GM12878 (cell line): ENCODE measurements around the gene NAA38. TPM values are rescaled to one million over a fixed set of nuclear protein-coding genes. Genes with fewer than 3 reads are reported as not detected.

Experiments used
- ATAC-seq: fragments of 200-7000 bp; cut with Tn5 transposase; 3 replicates; pipeline ENCODE4 v1.9.1; 2020; ENCODE audit warnings: mild to moderate bottlenecking, moderate library complexity
- BruUV-seq: library from RNA; stranded (reverse); fragments of 400-500 nt; replicated peaks from 2 replicates; lab custom pipeline; 2021; lab: Mats Ljungman, UMichigan
- CTCF ChIA-PET: fragments of 300-600 bp; sonication (Branson Sonifier 250); formaldehyde crosslinking; extraction: SDS; loops from one replicate; lab custom pipeline; 2021; ENCODE audit warnings: inconsistent platforms; lab: Yijun Ruan, JAX
- POLR2A ChIA-PET: fragments of 350-600 bp; formaldehyde crosslinking; extraction: SDS; loops from one replicate; lab custom pipeline; 2021; ENCODE audit warnings: inconsistent platforms; lab: Charles Lee
- RAD21 ChIA-PET: fragments of 300-600 bp; sonication (Branson Sonifier 250); formaldehyde crosslinking; loops from one replicate; lab custom pipeline; 2023; ENCODE audit warnings: antibody characterized with exemption; ENCODE audit not compliant: unreplicated experiment; lab: Charles Lee
- SMC1A ChIA-PET: fragments of 300-600 bp; sonication (Branson Sonifier 250); formaldehyde crosslinking; loops from one replicate; lab custom pipeline; 2023; ENCODE audit not compliant: unreplicated experiment, uncharacterized antibody; lab: Charles Lee
- DNase-seq: peaks from one replicate; pipeline ENCODE4 v3.0.0-alpha.2; 2011; ENCODE audit warnings: low read depth, low spot score
- FAIRE-seq: peaks from 3 replicates; lab custom pipeline; 2011; peaks lifted over from hg19 to GRCh38; lab: Jason Lieb, UNC
- H2AFZ ChIP-seq: 2 replicates; pipeline ENCODE4 v1.6.0; 2011; ENCODE audit warnings: low read depth, low read length, control low read depth; ENCODE audit not compliant: control insufficient read depth
- H3K27ac ChIP-seq: 2 replicates; pipeline ENCODE4 v1.5.1; 2011; ENCODE audit warnings: control low read depth; ENCODE audit not compliant: control insufficient read depth, insufficient read depth
- H3K27me3 ChIP-seq, 2 experiments: replicated peaks in 1 of 2; 2 replicates each; pipeline versions ENCODE4 v1.6.0 to v1.6.1; 2011; ENCODE audit warnings: low read length in 1 of 2; ENCODE audit not compliant: control insufficient read depth in 2 of 2, insufficient read depth in 2 of 2
- H3K36me3 ChIP-seq, 2 experiments: 2 replicates each; pipeline ENCODE4 v1.5.1; 2011; ENCODE audit warnings: low read length in 1 of 2; ENCODE audit not compliant: control insufficient read depth in 2 of 2, insufficient read depth in 2 of 2
- H3K4me1 ChIP-seq: 2 replicates; pipeline ENCODE4 v1.6.1; 2011; ENCODE audit warnings: mild to moderate bottlenecking, low read length, moderate library complexity, mixed read lengths; ENCODE audit not compliant: control insufficient read depth, insufficient read depth
- H3K4me2 ChIP-seq: 2 replicates; pipeline ENCODE4 v1.6.0; 2011; ENCODE audit warnings: control low read depth; ENCODE audit not compliant: control insufficient read depth, insufficient read depth
- H3K4me3 ChIP-seq: fragments of 200-600 bp; sonication (generic); 2 replicates; pipeline ENCODE4 v1.5.1; 2016
- H3K79me2 ChIP-seq: 2 replicates; pipeline ENCODE4 v1.6.0; 2011; ENCODE audit warnings: low read length; ENCODE audit not compliant: control insufficient read depth, insufficient read depth
- H3K9ac ChIP-seq: 2 replicates; pipeline ENCODE4 v1.8.0; 2011; ENCODE audit warnings: low read length, control low read depth, mixed read lengths; ENCODE audit not compliant: control insufficient read depth, insufficient read depth
- H3K9me3 ChIP-seq: replicated peaks from 3 replicates; pipeline ENCODE4 v1.5.1; 2011; ENCODE audit warnings: mild to moderate bottlenecking, low read length; ENCODE audit not compliant: control insufficient read depth, insufficient read depth
- H4K20me1 ChIP-seq: 2 replicates; pipeline ENCODE4 v1.6.0; 2011; ENCODE audit not compliant: control insufficient read depth, insufficient read depth
- CHD2 ChIP-seq: IDR thresholded peaks from 2 replicates; pipeline ENCODE4 v1.6.1; 2011; ENCODE audit warnings: low read depth, low read length, improper control_type of control experiment, borderline replicate concordance
- DPF2 ChIP-seq: fragments of 450-650 bp; IDR thresholded peaks from 2 replicates; pipeline ENCODE4 v1.6.1; 2017; ENCODE audit warnings: mild to moderate bottlenecking
- HDAC6 ChIP-seq: fragments of 200-600 bp; sonication (generic); IDR thresholded peaks from one replicate; pipeline ENCODE4 v1.8.0; 2017; ENCODE audit warnings: antibody characterized with exemption; ENCODE audit not compliant: unreplicated experiment
- MEF2A ChIP-seq: IDR thresholded peaks from 2 replicates; pipeline ENCODE4 v1.6.1; 2011; ENCODE audit warnings: low read depth, mild to moderate bottlenecking, low read length, moderate library complexity; ENCODE audit not compliant: insufficient read depth
- RCOR1 ChIP-seq: conservative IDR thresholded peaks from 2 replicates; pipeline ENCODE4 v1.6.1; 2012; ENCODE audit warnings: low read depth, low read length, improper control_type of control experiment
- SMAD5 ChIP-seq: IDR thresholded peaks from 2 replicates; pipeline ENCODE4 v1.6.1; 2016; ENCODE audit warnings: antibody characterized with exemption, low read depth
- TAF1 ChIP-seq: IDR thresholded peaks from 2 replicates; pipeline ENCODE4 v1.6.1; 2011; ENCODE audit warnings: mild to moderate bottlenecking, low read depth, low read length, borderline replicate concordance
- TARDBP ChIP-seq: IDR thresholded peaks from 2 replicates; pipeline ENCODE4 v1.6.1; 2016; ENCODE audit warnings: borderline replicate concordance
- TCF3 ChIP-seq: IDR thresholded peaks from 2 replicates; pipeline ENCODE4 v1.6.1; 2012; ENCODE audit warnings: low read depth, mild to moderate bottlenecking, low read length, borderline replicate concordance; ENCODE audit not compliant: insufficient read depth
- ZNF24 ChIP-seq: fragments of 450-650 bp; IDR thresholded peaks from 2 replicates; pipeline ENCODE4 v1.6.1; 2017; ENCODE audit warnings: antibody characterized with exemption, mild to moderate bottlenecking
- ZNF622 ChIP-seq: fragments of 450-650 bp; IDR thresholded peaks from 2 replicates; pipeline ENCODE4 v1.6.1; 2017; ENCODE audit warnings: mild to moderate bottlenecking, inconsistent platforms
- ZSCAN29 ChIP-seq: fragments of 450-650 bp; IDR thresholded peaks from 2 replicates; pipeline ENCODE4 v1.6.1; 2017; ENCODE audit warnings: mild to moderate bottlenecking, moderate library complexity
- WGBS: methylation state at CpG from one replicate; pipeline ENCODE4 v1.1.6; 2016; ENCODE audit warnings: low lambda C conversion rate; ENCODE audit not compliant: insufficient replicate concordance, insufficient coverage; ENCODE audit errors: missing lambda C conversion rate; 5-methylcytosine and 5-hydroxymethylcytosine counted together
- in situ Hi-C: fragments of 300-500 bp; cut with MboI; formaldehyde crosslinking; loops from 9 replicates; pipeline ENCODE4 v1.14.3; 2018; ENCODE audit warnings: mixed read lengths
- intact Hi-C: fragments of 100-400 bp; cut with micrococcal nuclease; formaldehyde crosslinking; loops from one replicate; pipeline ENCODE4 v1.14.2; 2022; ENCODE audit not compliant: unreplicated experiment
- polyA plus RNA-seq, 11 experiments: library from polyadenylated mRNA; depleted of rRNA in 4 of 11; unstranded in 6 of 11; stranded (reverse) in 5 of 11; fragments of >200 nt; fragmentation: Nextera tagmentation in 4 of 11; fragmentation: Illumina TruSeq in 1 of 11; extraction: Ambion mirVana in 4 of 11; extraction: Trizol in 1 of 11; gene quantifications; 1 replicate in 1 of 11; 2 replicates in 10 of 11; pipeline versions ENCODE4 v1.2.1 to v1.2.3, GENCODE V29; 2011 to 2016; ENCODE audit warnings: inconsistent platforms in 2 of 11, missing spikeins in 2 of 11, low read depth in 1 of 11
- total RNA-seq, 4 experiments: library from RNA; depleted of rRNA in 3 of 4; stranded (reverse); fragments of >200 nt in 3 of 4; fragmentation: Illumina TruSeq in 1 of 4; extraction: Trizol in 1 of 4; gene quantifications; 2 replicates each; pipeline versions ENCODE4 v1.2.1 to v1.2.3, GENCODE V29; 2013 to 2021
- TF ChIP-seq, protein P1 (sequence below): fragments of 150-350 bp; IDR thresholded peaks from 2 replicates; pipeline ENCODE4 v1.6.1; 2014; ENCODE audit warnings: mild to moderate bottlenecking, low read depth, low read length
- TF ChIP-seq, protein P2 (sequence below): IDR thresholded peaks from 2 replicates; pipeline ENCODE4 v1.6.1; 2011; ENCODE audit warnings: mild to moderate bottlenecking, low read depth, low read length, moderate library complexity; ENCODE audit not compliant: insufficient replicate concordance
- TF ChIP-seq, protein P3 (sequence below): IDR thresholded peaks from 2 replicates; pipeline ENCODE4 v1.6.1; 2011; ENCODE audit warnings: low read depth, low read length, improper control_type of control experiment, borderline replicate concordance

Gene NAA38
- total and polyA plus RNA-seq, 10 of the 15 experiments (the other 5 are each of a cell fraction or from before 2014, with no cell fraction given): 31.5 to 337 (median 215) TPM

DNA sequence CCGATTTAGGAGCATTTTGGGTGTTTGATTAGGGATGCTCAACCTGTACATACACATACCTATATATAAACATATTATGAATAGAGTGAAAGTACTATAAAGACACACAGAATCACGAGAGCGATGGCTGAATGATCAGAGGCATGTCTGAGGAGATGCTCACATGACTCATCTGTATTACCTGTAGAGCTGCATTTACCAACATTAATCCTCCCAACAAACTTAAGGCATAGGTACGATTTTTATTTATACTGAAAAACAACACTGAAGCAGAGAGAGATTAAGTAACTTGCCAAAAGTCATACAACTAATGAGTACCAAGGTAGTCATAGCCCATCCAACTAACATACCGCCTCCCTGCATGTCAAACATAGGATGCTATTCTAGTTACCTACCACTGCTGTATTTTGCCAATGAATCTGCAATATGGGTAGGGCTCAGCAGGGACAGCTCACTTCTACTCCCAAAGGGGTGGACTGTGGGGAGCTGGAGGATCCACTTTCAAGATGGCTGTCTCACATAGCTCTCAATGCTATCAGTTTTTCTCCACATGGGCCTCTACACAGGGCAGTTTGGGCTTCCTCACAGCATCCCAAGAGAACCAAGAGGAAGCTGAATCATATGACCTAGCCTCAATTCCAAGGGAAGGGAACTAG lies 7.8 kb upstream of the NAA38 start:
- RAD21 ChIA-PET: interaction anchor here (1.1 to 7.4 kb wide), 2 partner anchors 50 to 123 kb away, joined by 3 to 65 read pairs; no protein-coding TSS in a partner anchor
- no peak overlapping the region for H3K4me2 ChIP-seq
- no peak overlapping the region for H2AFZ ChIP-seq
- TF ChIP-seq, protein P1, sequence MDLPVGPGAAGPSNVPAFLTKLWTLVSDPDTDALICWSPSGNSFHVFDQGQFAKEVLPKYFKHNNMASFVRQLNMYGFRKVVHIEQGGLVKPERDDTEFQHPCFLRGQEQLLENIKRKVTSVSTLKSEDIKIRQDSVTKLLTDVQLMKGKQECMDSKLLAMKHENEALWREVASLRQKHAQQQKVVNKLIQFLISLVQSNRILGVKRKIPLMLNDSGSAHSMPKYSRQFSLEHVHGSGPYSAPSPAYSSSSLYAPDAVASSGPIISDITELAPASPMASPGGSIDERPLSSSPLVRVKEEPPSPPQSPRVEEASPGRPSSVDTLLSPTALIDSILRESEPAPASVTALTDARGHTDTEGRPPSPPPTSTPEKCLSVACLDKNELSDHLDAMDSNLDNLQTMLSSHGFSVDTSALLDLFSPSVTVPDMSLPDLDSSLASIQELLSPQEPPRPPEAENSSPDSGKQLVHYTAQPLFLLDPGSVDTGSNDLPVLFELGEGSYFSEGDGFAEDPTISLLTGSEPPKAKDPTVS: no peak
- TF ChIP-seq ZSCAN29: no peak
- no peak for TF ChIP-seq HDAC6
- TF ChIP-seq, protein P2, sequence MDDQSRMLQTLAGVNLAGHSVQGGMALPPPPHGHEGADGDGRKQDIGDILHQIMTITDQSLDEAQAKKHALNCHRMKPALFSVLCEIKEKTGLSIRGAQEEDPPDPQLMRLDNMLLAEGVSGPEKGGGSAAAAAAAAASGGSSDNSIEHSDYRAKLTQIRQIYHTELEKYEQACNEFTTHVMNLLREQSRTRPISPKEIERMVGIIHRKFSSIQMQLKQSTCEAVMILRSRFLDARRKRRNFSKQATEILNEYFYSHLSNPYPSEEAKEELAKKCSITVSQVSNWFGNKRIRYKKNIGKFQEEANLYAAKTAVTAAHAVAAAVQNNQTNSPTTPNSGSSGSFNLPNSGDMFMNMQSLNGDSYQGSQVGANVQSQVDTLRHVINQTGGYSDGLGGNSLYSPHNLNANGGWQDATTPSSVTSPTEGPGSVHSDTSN: no peak
- no peak for TF ChIP-seq MEF2A
- TF ChIP-seq TARDBP: no peak
- no peak for TF ChIP-seq DPF2
- no peak for TF ChIP-seq ZNF24
- no peak for TF ChIP-seq TAF1
- TF ChIP-seq, protein P3, sequence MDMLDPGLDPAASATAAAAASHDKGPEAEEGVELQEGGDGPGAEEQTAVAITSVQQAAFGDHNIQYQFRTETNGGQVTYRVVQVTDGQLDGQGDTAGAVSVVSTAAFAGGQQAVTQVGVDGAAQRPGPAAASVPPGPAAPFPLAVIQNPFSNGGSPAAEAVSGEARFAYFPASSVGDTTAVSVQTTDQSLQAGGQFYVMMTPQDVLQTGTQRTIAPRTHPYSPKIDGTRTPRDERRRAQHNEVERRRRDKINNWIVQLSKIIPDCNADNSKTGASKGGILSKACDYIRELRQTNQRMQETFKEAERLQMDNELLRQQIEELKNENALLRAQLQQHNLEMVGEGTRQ: no peak
- TF ChIP-seq SMAD5: no peak
- TF ChIP-seq ZNF622: no peak
- TF ChIP-seq CHD2: no peak
- no peak for TF ChIP-seq RCOR1
- no peak for TF ChIP-seq TCF3
- BruUV-seq: no TSS peak
- no peaks in the 10 kb centered on the region for H3K9me3 ChIP-seq
- SMC1A ChIA-PET: interaction anchor here (0.9 to 2.7 kb wide), 7 partner anchors 18 to 118 kb away, joined by 3 to 12 read pairs (median 5); partner anchors contain the start of gene KDM6B
- intact Hi-C loops (loop anchor here (5.0 kb wide), 2 partner anchors 32 to 177 kb away; no protein-coding TSS in a partner anchor), in situ Hi-C loops (loop anchor here (5.0 kb wide), 1 partner anchor 122 kb away; no protein-coding TSS in a partner anchor)
- CTCF ChIA-PET: interaction anchor here (0.7 to 15.5 kb wide), 10 partner anchors 12 to 195 kb away, joined by 3 to 308 read pairs (median 4); partner anchors contain the start of genes CNTROB and TRAPPC1
- H3K27ac ChIP-seq: no peak overlapping the region
- no peaks in the 10 kb centered on the region for H3K79me2 ChIP-seq
- no peaks in the 10 kb centered on the region for H4K20me1 ChIP-seq
- FAIRE-seq (no peak), ATAC-seq (no peak), DNase-seq (no peak)
- H3K4me1 ChIP-seq: no peaks in the 10 kb centered on the region
- POLR2A ChIA-PET: interaction anchor here (0.5 to 0.7 kb wide), 4 partner anchors 117 to 842 kb away, joined by 3 to 5 read pairs (median 4); partner anchors contain the start of gene BCL6B
- peaks cover 0 to 4% of the 10 kb centered on the region in 2 experiments; a peak in 1 of 4 replicates for H3K36me3 ChIP-seq
- no peak overlapping the region for H3K9ac ChIP-seq
- no peaks in the 10 kb centered on the region for H3K27me3 ChIP-seq
- no peak overlapping the region for H3K4me3 ChIP-seq
- WGBS: 78% methylated on average over 5 of the region's 5 CpGs
